Amygdala (tissue), 56 donors: Measurements from ENCODE around the gene CKAP4.
"Not testable (repeated sequence)": the region's sequence is repeated elsewhere in the genome, so short reads cannot be mapped to it uniquely, and the experiment has no call there.

Source experiments
- DNase-seq, 56 donors: peaks; one replicate each; lab custom pipeline; 2025; lab: John Stamatoyannopoulos, UW

The CKAP4 gene, protein sequence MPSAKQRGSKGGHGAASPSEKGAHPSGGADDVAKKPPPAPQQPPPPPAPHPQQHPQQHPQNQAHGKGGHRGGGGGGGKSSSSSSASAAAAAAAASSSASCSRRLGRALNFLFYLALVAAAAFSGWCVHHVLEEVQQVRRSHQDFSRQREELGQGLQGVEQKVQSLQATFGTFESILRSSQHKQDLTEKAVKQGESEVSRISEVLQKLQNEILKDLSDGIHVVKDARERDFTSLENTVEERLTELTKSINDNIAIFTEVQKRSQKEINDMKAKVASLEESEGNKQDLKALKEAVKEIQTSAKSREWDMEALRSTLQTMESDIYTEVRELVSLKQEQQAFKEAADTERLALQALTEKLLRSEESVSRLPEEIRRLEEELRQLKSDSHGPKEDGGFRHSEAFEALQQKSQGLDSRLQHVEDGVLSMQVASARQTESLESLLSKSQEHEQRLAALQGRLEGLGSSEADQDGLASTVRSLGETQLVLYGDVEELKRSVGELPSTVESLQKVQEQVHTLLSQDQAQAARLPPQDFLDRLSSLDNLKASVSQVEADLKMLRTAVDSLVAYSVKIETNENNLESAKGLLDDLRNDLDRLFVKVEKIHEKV

DNA sequence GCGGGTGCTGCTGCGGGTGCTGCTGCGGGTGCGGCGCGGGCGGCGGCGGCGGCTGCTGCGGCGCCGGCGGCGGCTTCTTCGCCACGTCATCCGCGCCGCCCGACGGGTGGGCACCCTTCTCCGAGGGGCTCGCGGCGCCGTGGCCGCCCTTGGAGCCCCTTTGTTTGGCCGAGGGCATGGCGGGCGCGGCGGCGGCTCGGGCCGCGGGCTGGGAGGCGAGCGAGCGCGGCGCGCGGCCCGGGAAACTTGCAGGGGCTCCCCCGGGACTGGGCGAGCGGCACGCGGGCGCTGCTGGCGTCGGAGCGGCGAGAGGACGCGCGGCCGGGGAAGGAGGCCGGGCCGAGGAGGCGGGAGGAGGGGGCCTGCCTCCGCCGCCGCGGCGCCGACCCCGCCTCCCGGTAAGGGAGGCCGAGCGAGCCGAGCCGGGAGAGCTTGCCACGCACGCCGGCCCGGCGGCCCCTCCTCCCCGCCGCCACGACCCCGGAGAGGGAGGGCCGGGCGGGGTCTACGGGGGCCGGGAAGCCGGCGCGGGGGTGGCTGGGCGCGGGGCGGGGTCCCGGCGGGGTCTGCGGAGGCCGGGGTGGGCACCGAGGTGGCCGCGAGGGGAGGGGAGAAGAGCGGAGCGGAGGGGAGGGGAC lies at the start of gene CKAP4:
CKAP4 (minus strand) TSS at position 347 of the 638 bp plus-strand sequence; CDS start at position 178, 169 bp downstream.
- DNase-seq: peak in 34 of 56 donors; percentile 13 to 74 (median 45)

- DNase-seq: no peak
These were observed 49.3 kb upstream of the CKAP4 start for GRCh38 chr12:106297075-106297474.

- DNase-seq: no peak
These were observed 48.5 kb upstream of the CKAP4 start for GRCh38 chr12:106296179-106296877.

GRCh38 chr12:106292339-106292738 lies 44.5 kb upstream of the CKAP4 start:
- no peak for DNase-seq

DNA sequence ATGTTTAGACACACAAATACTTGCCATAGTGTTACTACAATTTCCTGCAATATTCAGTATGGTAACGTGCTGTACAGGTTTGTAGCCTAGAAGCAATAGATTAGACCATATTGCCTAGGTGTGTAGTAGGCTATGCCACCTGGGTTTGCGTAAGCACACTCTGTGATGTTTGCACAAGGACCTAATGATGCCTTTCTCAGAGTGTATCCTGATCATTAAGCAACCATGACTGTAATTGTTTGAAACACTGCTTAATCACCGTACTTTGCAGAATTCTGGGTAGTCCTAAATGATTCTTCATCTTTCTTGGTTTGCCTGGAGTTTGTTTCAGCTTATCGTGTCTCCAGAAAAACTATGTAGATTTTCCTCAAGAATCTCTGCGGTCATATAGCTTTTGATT lies 43.5 kb upstream of the CKAP4 start:
- no peak for DNase-seq

DNA sequence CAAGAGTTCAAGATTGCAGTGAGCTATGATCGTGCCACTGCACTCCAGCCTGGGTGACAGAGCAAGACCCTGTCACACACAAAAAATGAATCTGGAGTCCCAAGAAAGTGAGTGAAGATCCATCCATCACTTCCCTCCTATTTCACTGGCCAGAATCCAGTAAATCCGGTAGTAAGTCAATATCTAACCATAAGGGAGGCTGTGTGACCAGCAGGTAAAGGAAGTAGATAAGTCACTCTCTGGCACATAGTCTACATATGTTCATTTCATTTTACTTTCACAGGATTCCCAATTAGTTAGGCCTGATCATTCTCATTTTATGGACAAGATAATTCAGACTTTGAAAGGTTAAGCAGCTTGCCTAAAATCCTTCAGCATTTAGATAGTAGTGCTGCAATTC lies 42.8 kb upstream of the CKAP4 start:
- DNase-seq: no peak

DNA sequence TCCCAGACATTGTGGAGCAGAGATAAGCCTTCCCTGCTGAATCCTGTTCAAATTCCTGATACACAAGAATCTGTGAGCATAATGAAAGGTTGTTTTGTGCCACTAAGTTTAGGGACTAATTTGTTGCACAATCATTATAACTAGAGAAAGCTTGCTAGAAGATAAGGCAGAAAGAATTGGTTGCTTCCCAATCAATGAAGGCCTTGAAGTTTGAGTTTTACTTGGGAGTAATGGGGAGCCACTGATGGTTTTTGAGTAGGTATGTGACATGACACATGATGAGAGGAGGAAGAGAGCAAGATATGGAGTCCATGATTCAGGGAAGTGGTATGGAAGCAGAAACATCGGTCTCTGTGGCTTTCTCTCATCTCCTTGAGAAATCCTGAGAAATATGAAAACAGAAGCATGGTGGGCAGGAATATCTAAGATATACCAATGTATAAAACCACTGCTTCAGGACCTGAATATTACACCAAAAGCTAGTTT lies 41.4 kb upstream of the CKAP4 start:
- no peak for DNase-seq

DNA sequence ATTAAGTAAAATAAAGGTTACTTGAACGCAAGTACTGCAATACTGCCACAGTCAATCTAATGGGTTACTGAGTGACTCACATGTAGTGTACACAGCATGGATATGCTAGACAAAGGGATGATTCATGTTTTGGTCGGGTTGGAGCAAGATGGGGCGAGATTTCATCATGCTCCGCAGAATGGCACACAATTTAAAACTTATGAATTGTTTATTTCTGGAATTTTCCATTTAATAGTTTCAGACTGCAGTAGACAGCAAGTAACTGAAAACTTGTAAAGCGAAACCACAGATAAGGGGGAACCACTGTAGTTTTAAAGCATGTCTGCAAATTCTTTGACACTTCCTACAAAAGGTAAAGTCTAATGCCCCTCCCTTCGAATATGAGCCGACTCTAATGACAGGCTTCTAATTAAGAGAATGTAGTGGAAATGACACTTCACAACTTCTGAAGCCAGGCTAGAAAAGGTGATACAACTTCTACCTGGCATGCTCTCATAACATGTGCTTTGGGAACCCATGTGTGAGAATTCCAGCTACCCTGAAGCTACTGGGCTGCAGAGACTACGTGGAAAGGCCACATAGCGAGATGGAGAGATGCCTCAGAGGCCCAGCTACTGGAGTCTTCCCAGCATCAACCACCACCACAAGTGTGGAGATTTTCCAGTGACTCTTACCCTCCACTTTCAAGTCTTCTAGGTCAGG lies 40.8 kb upstream of the CKAP4 start:
- DNase-seq: no peak

DNA sequence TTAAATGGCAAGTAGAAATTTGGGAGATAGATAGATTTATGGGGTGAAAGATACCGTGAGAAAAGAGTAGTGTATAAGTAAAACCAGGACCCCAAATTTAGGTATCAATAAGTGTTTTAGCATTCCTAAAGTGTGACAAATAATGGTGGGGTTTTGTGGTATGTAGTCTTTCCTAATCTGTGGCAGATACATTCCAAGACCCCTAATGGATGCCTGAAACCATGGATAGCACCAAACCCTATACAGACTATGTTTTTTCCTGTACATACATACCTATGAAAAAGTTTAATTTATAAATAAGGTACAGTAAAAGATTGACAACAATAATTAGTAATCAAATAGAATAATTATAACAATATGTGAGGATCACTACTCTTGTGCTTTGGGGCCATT lies 40.3 kb upstream of the CKAP4 start:
- DNase-seq: no peak

DNA sequence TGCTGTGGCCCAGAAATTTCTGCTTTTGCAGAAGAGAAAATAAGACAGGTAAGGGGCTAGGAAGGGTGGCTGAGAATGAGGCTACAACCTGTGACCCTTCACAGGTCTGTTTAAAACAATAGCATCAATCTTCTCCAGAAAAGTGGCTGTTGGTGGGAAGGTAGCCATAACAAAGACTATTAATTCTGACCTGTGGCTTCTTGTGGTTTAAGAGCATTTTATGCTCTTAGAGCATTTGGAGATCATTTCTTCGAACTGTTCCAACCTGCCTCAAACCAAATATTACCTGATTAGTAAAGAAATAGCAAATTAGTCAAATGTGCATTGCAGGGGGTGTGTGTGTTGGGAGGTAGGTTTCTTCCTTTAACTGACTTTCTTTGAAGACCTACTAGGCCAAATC lies 39.5 kb upstream of the CKAP4 start:
- DNase-seq: no peak

GRCh38 chr12:106286576-106287162 lies 38.8 kb upstream of the CKAP4 start:
- not testable (repeated sequence) for DNase-seq

DNA sequence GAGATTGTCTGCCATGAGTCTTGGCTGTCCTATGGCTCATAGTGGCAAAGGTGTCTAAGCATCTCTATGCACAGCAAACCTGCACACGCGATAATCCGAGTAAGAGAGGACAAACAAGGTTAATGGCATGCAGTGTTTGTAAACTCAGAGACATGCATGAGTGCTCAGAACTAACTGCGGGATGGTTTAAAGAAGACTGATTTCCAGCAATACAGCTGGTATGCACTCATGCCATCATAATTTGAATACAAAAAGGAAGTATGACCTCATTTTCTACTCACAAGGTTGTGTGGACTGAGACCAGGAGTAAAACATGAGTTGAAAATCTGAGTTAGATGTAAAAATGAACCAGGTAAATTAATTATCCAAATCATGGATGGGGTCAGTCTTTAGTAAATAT lies 38.2 kb upstream of the CKAP4 start:
- DNase-seq: no peak

- no peak for DNase-seq
These were observed 36.7 kb upstream of the CKAP4 start for GRCh38 chr12:106284358-106285105.

GRCh38 chr12:106282457-106283097 lies 34.8 kb upstream of the CKAP4 start:
- DNase-seq: peak in 1 of 56 donors; percentile 8

- no peak for DNase-seq
These were observed 34.0 kb upstream of the CKAP4 start for GRCh38 chr12:106281804-106282203.

- DNase-seq: no peak
These were observed 33.4 kb upstream of the CKAP4 start for GRCh38 chr12:106281056-106281782.

GRCh38 chr12:106280106-106280505 lies 32.3 kb upstream of the CKAP4 start:
- DNase-seq: no peak
